ENCODE results near the gene ATP2C2. TPM values are rescaled to one million over a fixed set of nuclear protein-coding genes. Genes with fewer than 3 reads are reported as not detected.

The ATP2C2 gene
- total and polyA plus RNA-seq, 8 donors = 11.2 to 52.8 (median 22.2) TPM

- ATAC-seq (no peak), DNase-seq (no peak)
- Histone ChIP-seq H3K27me3 (no peaks in the 10 kb centered on the region), H3K4me3 (no peak overlapping the region), H3K9me3 (no peaks in the 10 kb centered on the region), H3K27ac (no peak overlapping the region), H3K36me3 (peaks cover 0 to 66% of the 10 kb centered on the region in 2 donors), H3K4me1 (no peaks in the 10 kb centered on the region)
- intact Hi-C loops (cut with DNase I) = no loop called here
- TF ChIP-seq CTCF (IDR thresholded peaks at IDR 0.05) = no peak
Observed at GRCh38 chr16:84459941-84460405, 91.6 kb downstream of the ATP2C2 start.

- Histone ChIP-seq H3K4me3 (no peak overlapping the region), H3K9me3 (no peaks in the 10 kb centered on the region), H3K36me3 (peaks cover 0 to 65% of the 10 kb centered on the region in 2 donors), H3K27me3 (no peaks in the 10 kb centered on the region), H3K27ac (no peak overlapping the region), H3K4me1 (no peaks in the 10 kb centered on the region)
- intact Hi-C loops (cut with DNase I) = no loop called here
- no peak for DNase-seq
- TF ChIP-seq CTCF (IDR thresholded peaks at IDR 0.05) = no peak
- no peak for ATAC-seq
Observed at GRCh38 chr16:84460406-84461028, 92.2 kb downstream of the ATP2C2 start.

DNA sequence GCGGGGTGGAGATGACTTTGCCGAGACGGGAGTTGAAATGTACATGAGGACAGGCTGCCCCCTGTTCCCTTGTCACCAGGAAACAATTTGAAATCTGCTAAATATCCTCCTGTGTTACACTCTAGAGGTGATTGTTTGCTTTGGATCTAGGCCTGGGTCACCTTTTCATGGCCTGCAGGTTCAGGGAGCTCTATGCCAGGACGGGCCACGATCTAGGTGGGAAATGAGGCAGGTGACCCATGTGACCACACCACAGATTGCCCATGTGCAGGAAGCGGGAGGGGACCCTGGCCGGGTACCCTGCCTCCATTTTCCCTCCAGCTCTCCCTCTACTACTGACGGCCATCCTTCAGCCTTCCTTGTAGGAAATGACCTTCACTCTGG lies 92.7 kb downstream of the ATP2C2 start:
- H3K36me3 ChIP-seq = peaks cover 0 to 66% of the 10 kb centered on the region in 2 donors
- H3K27me3 ChIP-seq = no peaks in the 10 kb centered on the region
- no peak overlapping the region for H3K4me3 ChIP-seq
- no peak for DNase-seq
- no peaks in the 10 kb centered on the region for H3K9me3 ChIP-seq
- TF ChIP-seq CTCF (IDR thresholded peaks at IDR 0.05) = no peak
- no peaks in the 10 kb centered on the region for H3K4me1 ChIP-seq
- no peak for ATAC-seq
- intact Hi-C loops (cut with DNase I) = no loop called here
- no peak overlapping the region for H3K27ac ChIP-seq

- DNase-seq = no peak
Observed at GRCh38 chr16:84461413-84462295, 93.3 kb downstream of the ATP2C2 start.

More at GRCh38 chr16:84461413-84462295, 93.3 kb downstream of the ATP2C2 start:
- TF ChIP-seq CTCF (IDR thresholded peaks at IDR 0.05) = no peak
- no peak overlapping the region for H3K27ac ChIP-seq
- peaks cover 0 to 72% of the 10 kb centered on the region in 2 donors for H3K36me3 ChIP-seq
- no peak overlapping the region for H3K4me3 ChIP-seq
- ATAC-seq = no peak
- H3K27me3 ChIP-seq = no peaks in the 10 kb centered on the region
- intact Hi-C loops (cut with DNase I) = no loop called here
- peaks cover 0 to 4% of the 10 kb centered on the region in 2 donors for H3K9me3 ChIP-seq
- H3K4me1 ChIP-seq = no peaks in the 10 kb centered on the region
